Left cardiac atrium (tissue), 4 donors: ENCODE measurements around the gene PAM. TPM values are rescaled to one million over a fixed set of nuclear protein-coding genes. Genes with fewer than 3 reads are reported as not detected.

Source experiments
- ATAC-seq, 2 donors: fragments of 200-7000 bp; cut with Tn5 transposase; one replicate each; pipeline ENCODE4 v1.9.1; 2020; ENCODE audit warnings: mild to moderate bottlenecking in 2 of 2, moderate library complexity in 2 of 2
- DNase-seq: peaks from one replicate; pipeline ENCODE4 v3.0.0-alpha.2; 2020
- intact Hi-C, 2 donors: fragments of 100-400 bp; cut with DNase I; formaldehyde crosslinking; loops; one replicate each; pipeline versions ENCODE4 v1.14.1 to v1.15.1; 2022 to 2023
- total RNA-seq, 2 donors: library from RNA; stranded (reverse); fragmentation: NEBNext Ultra II Directional; extraction: Animal tissue kit (Norgen Biotek cat#: 25700); gene quantifications; one replicate each; pipeline ENCODE4 v1.2.1, GENCODE V29; 2021
- donor health status: DM: no; HTN: yes; CAD: no.
- donor health status: DM: no; HTN: yes; CAD: no; lungs with severe emphysema.
- donor health status: DM: yes; HTN: yes; CAD: no.
- donor health status: Dilated cardiomyopathy.

PAM gene
- total RNA-seq, 2 donors from 2014 or later: 2,389 to 3,652 TPM

- ATAC-seq (peak in 1 of 2 donors; percentile 18), DNase-seq (no peak)
- intact Hi-C loops: loop anchor here in 1 of 2 donors (5.0 kb wide), 1 partner anchor 71 kb away; no protein-coding TSS in a partner anchor
These were observed 113.0 kb downstream of the PAM start for GRCh38 chr5:102867992-102868662.

DNA sequence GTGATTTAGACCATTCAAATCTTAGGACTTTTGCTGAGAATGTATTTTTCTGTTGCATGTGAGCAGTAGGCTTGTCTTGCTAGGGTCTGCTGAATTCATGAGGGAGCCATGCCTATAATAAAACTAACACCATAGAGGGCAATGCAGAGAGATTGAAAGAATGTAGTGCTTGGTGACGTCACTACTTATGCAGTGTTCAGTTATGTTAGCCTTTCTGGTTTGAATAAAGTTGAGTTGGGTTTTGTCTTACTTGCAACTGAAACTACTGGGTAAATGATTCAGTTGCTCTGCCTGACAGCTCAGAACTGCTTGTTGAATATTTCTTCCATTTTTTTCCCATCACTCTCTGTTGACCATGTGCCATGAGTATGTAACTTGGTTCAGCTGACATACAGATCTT lies 114.1 kb downstream of the PAM start:
- DNase-seq (no peak), ATAC-seq (no peak)
- intact Hi-C loops: loop anchor here in 1 of 2 donors (5.0 kb wide), 1 partner anchor 72 kb away; no protein-coding TSS in a partner anchor

DNA sequence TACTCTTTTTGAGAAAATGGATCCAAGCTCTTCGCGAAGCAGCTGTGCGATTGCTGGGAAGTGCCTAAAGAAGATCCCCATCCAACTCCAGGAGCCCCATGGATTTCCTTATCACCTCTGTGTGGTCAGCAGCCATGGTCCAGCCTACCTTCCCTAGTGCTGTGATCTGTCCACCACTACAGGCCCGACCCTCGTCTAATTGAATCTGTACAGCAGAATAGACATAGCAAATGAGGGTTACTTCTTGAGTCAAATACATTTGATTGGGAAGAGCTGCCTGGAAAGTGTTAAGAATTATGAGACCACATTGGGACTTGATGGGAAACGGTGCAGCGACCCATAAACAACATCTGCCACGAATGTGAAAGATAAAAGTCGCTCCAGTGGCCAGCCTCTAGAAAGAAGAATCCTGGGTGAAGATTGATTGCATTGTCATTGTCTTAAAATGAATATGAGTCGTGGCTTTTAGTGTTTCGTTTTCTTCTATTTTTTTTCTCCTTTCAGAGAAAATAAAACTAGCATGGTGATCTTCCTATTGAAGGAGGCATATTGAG lies 118.4 kb downstream of the PAM start:
- no peak for DNase-seq
- intact Hi-C loops: no loop called here
- peak in 1 of 2 donors; percentile 25 for ATAC-seq

GRCh38 chr5:102874054-102874453 lies 118.9 kb downstream of the PAM start:
- no peak for ATAC-seq
- intact Hi-C loops: no loop called here
- no peak for DNase-seq

- DNase-seq (no peak), ATAC-seq (no peak)
- intact Hi-C loops: no loop called here
These were observed 120.6 kb downstream of the PAM start for GRCh38 chr5:102875721-102876123.

GRCh38 chr5:102876610-102877009 lies 121.5 kb downstream of the PAM start:
- ATAC-seq (no peak), DNase-seq (no peak)
- intact Hi-C loops: no loop called here

GRCh38 chr5:102879741-102880140 lies 124.6 kb downstream of the PAM start:
- peak in 1 of 2 donors; percentile 15 for ATAC-seq
- DNase-seq: no peak
- intact Hi-C loops: no loop called here

DNA sequence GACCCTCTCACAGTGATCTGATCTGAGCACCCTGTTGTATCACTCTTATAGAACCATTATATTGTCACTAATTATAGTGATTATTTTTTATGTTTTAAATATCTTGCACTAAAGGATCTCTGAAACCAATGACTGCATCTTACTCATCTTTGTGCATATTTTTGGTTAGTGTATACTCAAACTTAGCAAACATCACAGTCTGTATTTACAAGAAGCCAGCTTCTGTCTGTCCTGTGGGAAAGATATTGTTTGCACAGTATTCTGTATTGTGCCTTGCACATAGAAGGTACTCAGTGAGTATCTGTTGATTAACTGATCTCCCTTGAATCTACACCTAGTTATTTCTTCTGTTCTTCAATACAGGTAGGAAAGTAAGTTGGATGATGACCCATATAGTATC lies 131.5 kb downstream of the PAM start:
- DNase-seq (no peak), ATAC-seq (no peak)
- intact Hi-C loops: no loop called here

DNA sequence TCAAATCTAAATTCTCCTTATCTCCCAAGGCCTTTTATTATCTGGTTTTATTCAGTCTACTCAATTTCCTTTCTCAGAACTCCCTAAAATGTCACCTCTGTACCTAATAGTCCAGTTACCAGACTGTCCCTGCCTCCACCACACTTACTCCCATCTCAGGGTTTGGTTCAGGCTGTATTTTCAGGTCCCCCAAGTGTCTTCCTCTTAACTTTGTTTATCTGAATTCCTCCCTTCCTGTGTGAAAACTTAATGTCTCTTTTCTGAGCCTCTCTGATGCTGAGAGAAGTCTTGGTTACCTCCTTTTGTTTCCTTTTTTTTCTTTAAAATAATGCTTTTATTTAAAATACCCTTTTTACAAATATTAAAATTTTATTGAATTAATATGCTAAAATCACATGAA lies 133.4 kb downstream of the PAM start:
- intact Hi-C loops: no loop called here
- DNase-seq (no peak), ATAC-seq (no peak)

- no peak for DNase-seq
- ATAC-seq: peak in 1 of 2 donors; percentile 50
- intact Hi-C loops: no loop called here
These were observed 133.9 kb downstream of the PAM start for GRCh38 chr5:102889033-102889432.

DNA sequence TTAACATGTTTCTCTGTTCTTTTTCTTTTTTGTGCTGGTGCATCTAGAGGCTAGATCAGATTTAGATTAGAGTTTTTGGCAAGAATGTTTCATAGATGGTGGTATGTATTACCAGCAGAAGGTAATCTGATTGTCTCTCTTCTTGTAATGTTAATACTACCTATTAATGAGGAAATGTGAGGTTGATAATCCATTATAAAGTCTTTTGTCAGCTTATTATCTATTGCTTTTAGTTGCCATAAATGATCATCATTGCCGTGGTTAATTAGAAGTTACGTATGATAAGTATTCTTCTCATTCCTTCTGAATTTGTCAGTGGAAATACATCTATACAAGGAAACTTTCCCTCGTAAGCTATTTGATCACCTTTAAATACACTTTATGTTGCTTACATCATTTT lies 135.0 kb downstream of the PAM start:
- DNase-seq (no peak), ATAC-seq (no peak)
- intact Hi-C loops: no loop called here

- no peak for ATAC-seq
- intact Hi-C loops: no loop called here
- DNase-seq: no peak
These were observed 136.1 kb downstream of the PAM start for GRCh38 chr5:102891175-102891574.

- ATAC-seq (peak; percentile 24 to 34), DNase-seq (no peak)
- intact Hi-C loops: no loop called here
These were observed 138.8 kb downstream of the PAM start for GRCh38 chr5:102893942-102894341.

DNA sequence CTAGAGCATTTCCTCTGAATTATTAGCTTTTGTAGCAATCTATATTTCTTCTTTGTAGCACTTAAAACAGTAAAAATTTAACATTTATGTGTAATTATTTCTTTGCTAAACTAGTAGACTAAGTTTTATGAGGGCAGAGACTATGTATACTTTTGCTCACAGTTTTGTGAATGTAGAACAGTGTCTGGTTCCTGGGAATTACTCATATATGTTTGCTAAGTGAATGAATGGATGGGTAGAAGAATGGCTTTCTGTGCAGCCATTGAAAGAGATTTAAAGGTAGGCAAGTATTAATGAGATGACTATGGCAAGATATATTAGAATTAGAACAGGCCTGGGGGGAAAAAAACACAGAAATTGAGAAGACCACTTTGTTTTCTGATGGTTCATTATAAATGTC lies 140.1 kb downstream of the PAM start:
- intact Hi-C loops: no loop called here
- ATAC-seq: no peak
- DNase-seq: no peak

DNA sequence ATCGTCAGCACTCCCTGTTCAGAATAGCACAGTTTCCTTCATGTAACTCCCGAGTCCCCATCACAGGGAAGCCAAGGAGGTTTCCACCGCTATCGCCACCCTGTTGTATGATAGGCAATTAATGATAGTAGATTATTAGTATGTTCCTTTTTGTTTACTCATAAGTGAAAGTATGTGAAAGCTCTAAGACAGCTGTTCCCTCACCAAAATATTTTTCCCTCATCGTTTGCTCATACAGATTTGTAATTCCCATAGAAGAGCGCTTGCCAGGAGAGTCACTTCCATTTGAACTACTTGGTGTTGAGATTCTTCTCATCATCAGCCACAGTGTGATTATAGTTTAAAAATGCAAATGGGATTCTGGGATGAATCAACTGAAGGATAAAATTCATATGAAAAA lies 140.9 kb downstream of the PAM start:
- DNase-seq (no peak), ATAC-seq (peak in 1 of 2 donors; percentile 27)
- intact Hi-C loops: no loop called here

GRCh38 chr5:102901424-102902134 lies 146.5 kb downstream of the PAM start:
- intact Hi-C loops: no loop called here
- DNase-seq (no peak), ATAC-seq (no peak)

DNA sequence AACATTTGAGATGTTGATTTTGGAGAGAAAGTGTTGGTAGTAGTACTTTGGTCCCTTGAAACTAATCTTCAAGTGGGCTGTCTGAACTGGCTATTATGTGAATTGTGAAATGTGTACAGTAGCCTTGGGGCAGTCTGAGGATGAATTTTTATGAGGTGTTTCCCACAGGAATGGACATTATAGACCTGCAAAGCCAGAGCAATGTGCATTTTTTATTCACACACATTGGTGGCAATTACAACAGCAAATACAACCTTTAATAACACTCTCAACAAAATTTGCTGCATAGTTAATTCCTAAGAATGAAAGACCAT lies 147.0 kb downstream of the PAM start:
- intact Hi-C loops: no loop called here
- no peak for ATAC-seq
- DNase-seq: no peak

DNA sequence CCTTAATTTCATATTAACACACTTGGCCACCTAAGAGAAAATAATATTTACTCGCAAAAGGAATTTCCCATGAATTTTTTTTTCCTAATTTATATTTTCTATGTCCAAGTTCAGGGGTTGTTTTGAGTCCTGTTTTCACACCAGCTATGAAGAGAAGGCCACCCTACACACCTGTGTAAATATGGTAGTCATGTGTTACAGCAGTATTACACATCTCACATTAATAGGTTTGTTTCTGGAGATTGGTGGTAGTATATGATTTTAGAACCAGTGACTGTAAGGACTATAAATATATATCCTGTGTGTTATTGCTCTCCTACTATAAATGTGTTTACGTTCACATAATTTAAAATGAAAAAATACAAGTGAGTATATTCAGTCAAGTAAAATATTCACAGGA lies 147.5 kb downstream of the PAM start:
- DNase-seq: no peak
- ATAC-seq: no peak
- intact Hi-C loops: no loop called here

GRCh38 chr5:102903074-102903871 lies 148.2 kb downstream of the PAM start:
- no peak for ATAC-seq
- no peak for DNase-seq
- intact Hi-C loops: no loop called here

GRCh38 chr5:102905056-102905455 lies 150.0 kb downstream of the PAM start:
- intact Hi-C loops: no loop called here
- DNase-seq (no peak), ATAC-seq (peak; percentile 36 to 59)
